ENCODE measurements around the gene EPHB1.

- TF ChIP-seq CTCF (IDR thresholded peaks at IDR 0.05; ENCODE audit: insufficient read depth, low read length) (no peak), POLR2AphosphoS5 (IDR thresholded peaks at IDR 0.05; ENCODE audit: low read depth) (no peak), REST (IDR thresholded peaks at IDR 0.05; ENCODE audit: insufficient replicate concordance, low read depth) (no peak)
Observed at GRCh38 chr3:134871818-134872217, 76.8 kb downstream of the EPHB1 start.
